VCaP (cell line): ENCODE data around the gene SLC9A8.
A peak's percentile ranks its signal among the peaks of the same experiment; 100 is the strongest.

Experiments used
- H3K27ac ChIP-seq: fragments of 450-650 bp; 2 replicates; pipeline ENCODE4 v1.5.1; 2017
- CTCF ChIP-seq: fragments of 450-650 bp; conservative IDR thresholded peaks from 2 replicates; pipeline ENCODE4 v1.5.1; 2017; ENCODE audit warnings: mild to moderate bottlenecking, moderate library complexity

The SLC9A8 gene

GRCh38 chr20:49823152-49823847, 10.7 kb downstream of the SLC9A8 start:
- TF ChIP-seq CTCF, result no peak
- peak overlapping the region; percentile 42 for H3K27ac ChIP-seq

- TF ChIP-seq CTCF, result no peak
- peak overlapping the region; percentile 42 for H3K27ac ChIP-seq
These were observed 11.6 kb downstream of the SLC9A8 start for GRCh38 chr20:49824206-49824605.

- TF ChIP-seq CTCF, result no peak
- H3K27ac ChIP-seq, result no peak overlapping the region
These were observed 12.9 kb downstream of the SLC9A8 start for GRCh38 chr20:49825521-49826033.

- H3K27ac ChIP-seq, result peak overlapping the region; percentile 80
- no peak for TF ChIP-seq CTCF
These were observed 18.6 kb downstream of the SLC9A8 start for GRCh38 chr20:49831022-49831769.

- H3K27ac ChIP-seq, result peak overlapping the region; percentile 80
- TF ChIP-seq CTCF, result no peak
These were observed 19.4 kb downstream of the SLC9A8 start for GRCh38 chr20:49831770-49832631.

- TF ChIP-seq CTCF, result no peak
- peak overlapping the region; percentile 80 for H3K27ac ChIP-seq
These were observed 20.2 kb downstream of the SLC9A8 start for GRCh38 chr20:49832632-49833327.
